BJ (cell line): ENCODE measurements around the gene B3GNT3. TPM values are rescaled to one million over a fixed set of nuclear protein-coding genes. Genes with fewer than 3 reads are reported as not detected.

Experiments
- CTCF ChIA-PET: fragments of 350-600 bp; formaldehyde crosslinking; extraction: SDS; loops from one replicate; lab custom pipeline; 2021; ENCODE audit warnings: antibody characterized with exemption, inconsistent platforms; lab: Yijun Ruan, JAX
- POLR2A ChIA-PET: fragments of 300-600 bp; sonication (Branson Sonifier 250); formaldehyde crosslinking; extraction: SDS; loops from one replicate; lab custom pipeline; 2021; ENCODE audit warnings: antibody characterized with exemption; lab: Charles Lee
- DNase-seq: peaks from one replicate; pipeline ENCODE4 v3.0.0-alpha.2; 2011; ENCODE audit warnings: low read depth
- H3K27me3 ChIP-seq: 2 replicates; pipeline ENCODE4 v1.6.0; 2011; ENCODE audit warnings: low read length; ENCODE audit not compliant: control insufficient read depth, insufficient read depth
- H3K36me3 ChIP-seq: 2 replicates; pipeline ENCODE4 v1.5.1; 2011; ENCODE audit warnings: low read length; ENCODE audit not compliant: control insufficient read depth, insufficient read depth
- H3K4me3 ChIP-seq: 2 replicates; pipeline ENCODE4 v1.5.1; 2011; ENCODE audit warnings: low read depth, mild to moderate bottlenecking, control low read depth, low read length
- CTCF ChIP-seq: IDR thresholded peaks from 2 replicates; pipeline ENCODE4 v1.5.1; 2011; ENCODE audit warnings: low read depth, mild to moderate bottlenecking, control low read depth, inconsistent platforms, low read length, moderate library complexity; ENCODE audit not compliant: insufficient read depth
- polyA plus RNA-seq: library from polyadenylated mRNA; depleted of rRNA; stranded (reverse); fragments of >200 nt; gene quantifications from 2 replicates; pipeline ENCODE4 v1.2.3, GENCODE V29; 2011

B3GNT3 gene
- polyA plus RNA-seq, 1 experiment = not detected

GRCh38 chr19:17787274-17787913 lies 7.5 kb upstream of the B3GNT3 start:
- Histone ChIP-seq H3K4me3 (no peak overlapping the region), H3K27me3 (peaks cover 2% of the 10 kb centered on the region; the same call in 1 of the 2 replicates), H3K36me3 (no peaks in the 10 kb centered on the region)
- ChIA-PET CTCF (no interaction called here), POLR2A (no interaction called here)
- no peak for TF ChIP-seq CTCF
- DNase-seq = no peak

GRCh38 chr19:17788632-17789031 lies 6.3 kb upstream of the B3GNT3 start:
- DNase-seq = no peak
- POLR2A ChIA-PET = no interaction called here
- Histone ChIP-seq H3K4me3 (no peak overlapping the region), H3K27me3 (peaks cover 2% of the 10 kb centered on the region; the same call in 1 of the 2 replicates), H3K36me3 (no peaks in the 10 kb centered on the region)
- CTCF ChIA-PET = interaction anchor here (0.6 to 1.0 kb wide), 2 partner anchors 14 to 216 kb away, joined by 3 read pairs; no protein-coding TSS in a partner anchor
- TF ChIP-seq CTCF = no peak

DNA sequence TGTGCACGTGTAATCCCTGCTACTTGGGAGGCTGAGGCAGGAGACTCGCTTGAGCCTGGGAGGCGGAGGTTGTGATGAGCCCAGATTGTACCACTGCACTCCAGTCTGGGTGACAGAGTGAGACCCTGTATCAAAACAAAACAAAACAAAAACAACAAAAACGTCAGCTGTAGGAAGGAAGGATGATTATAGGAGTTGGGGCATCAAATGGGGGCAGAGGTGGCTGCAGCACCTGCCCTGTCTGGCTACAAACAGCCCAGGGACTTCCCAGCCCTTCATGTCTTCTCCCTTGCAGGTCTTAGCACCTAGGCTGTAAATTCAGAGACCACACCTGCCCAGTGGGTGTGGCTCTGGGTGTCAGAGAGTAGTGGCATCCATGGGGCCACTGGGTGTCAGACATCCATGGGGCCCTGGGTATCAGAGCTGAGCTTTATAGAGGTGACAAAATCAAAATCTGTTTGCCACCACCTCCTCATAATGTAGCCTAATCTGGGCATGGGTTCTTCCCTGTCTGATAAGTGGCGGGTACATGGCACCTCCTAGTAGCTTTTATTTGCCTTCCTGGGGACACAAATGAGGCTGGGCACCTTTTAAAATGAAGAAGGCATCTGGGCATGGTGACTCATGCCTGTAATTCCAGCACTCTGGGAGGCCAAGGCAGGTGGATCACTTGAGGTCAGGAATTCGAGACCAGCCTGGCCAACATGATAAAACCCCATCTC lies 4.7 kb upstream of the B3GNT3 start:
- Histone ChIP-seq H3K27me3 (peaks cover 8% of the 10 kb centered on the region), H3K36me3 (no peaks in the 10 kb centered on the region), H3K4me3 (no peak overlapping the region)
- POLR2A ChIA-PET = no interaction called here
- CTCF ChIA-PET = interaction anchor here (1.0 to 1.2 kb wide), 3 partner anchors 15 to 84 kb away, joined by 3 to 5 read pairs (median 4); no protein-coding TSS in a partner anchor
- no peak for TF ChIP-seq CTCF
- DNase-seq = no peak

DNA sequence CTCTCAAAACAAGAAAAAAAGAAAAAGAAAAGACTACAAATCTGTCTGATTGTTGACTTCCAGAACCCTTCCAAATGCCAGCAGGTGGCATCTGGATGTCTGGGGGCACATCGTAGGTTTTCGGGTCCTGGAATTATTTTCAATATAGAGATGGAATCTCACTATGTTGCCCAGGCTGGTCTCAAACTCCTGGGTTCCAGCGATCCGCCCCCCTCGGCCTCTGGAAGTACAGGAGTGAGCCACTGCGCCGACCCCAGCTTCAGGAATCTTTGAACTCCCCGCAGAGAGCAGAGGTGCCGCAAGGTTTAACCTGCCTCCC lies 567 bp upstream of the B3GNT3 start:
- Histone ChIP-seq H3K27me3 (peaks cover 10% of the 10 kb centered on the region), H3K4me3 (no peak overlapping the region), H3K36me3 (no peaks in the 10 kb centered on the region)
- POLR2A ChIA-PET = no interaction called here
- CTCF ChIA-PET = interaction anchor here (1.7 to 2.0 kb wide), 2 partner anchors 10 to 28 kb away, joined by 6 to 10 read pairs; no protein-coding TSS in a partner anchor
- DNase-seq = no peak
- no peak for TF ChIP-seq CTCF

- Histone ChIP-seq H3K4me3 (no peak overlapping the region), H3K36me3 (no peaks in the 10 kb centered on the region), H3K27me3 (peaks cover 8% of the 10 kb centered on the region)
- CTCF ChIA-PET = interaction anchor here (1.4 to 2.0 kb wide), 3 partner anchors 11 to 60 kb away, joined by 3 to 10 read pairs (median 6); no protein-coding TSS in a partner anchor
- POLR2A ChIA-PET = no interaction called here
- TF ChIP-seq CTCF = no peak
- no peak for DNase-seq
Observed at GRCh38 chr19:17795495-17795856, 538 bp downstream of the B3GNT3 start.
